SU-DHL-6 (cell line): Measurements from ENCODE around the gene GPAM.

ENCODE experiments used
- CTCF ChIP-seq: fragments of 200-600 bp; sonication (generic); IDR thresholded peaks from one replicate; pipeline ENCODE4 v1.5.1; 2017; ENCODE audit warnings: antibody characterized with exemption, mild to moderate bottlenecking, low read length, moderate library complexity; ENCODE audit not compliant: insufficient read depth, poor library complexity, severe bottlenecking
- EZH2phosphoT487 ChIP-seq: fragments of 200-600 bp; sonication (generic), shearing (Covaris generic); conservative IDR thresholded peaks from 2 replicates; pipeline ENCODE4 v1.6.1; 2018; ENCODE audit warnings: mild to moderate bottlenecking, antibody characterized with exemption, low read length, moderate library complexity, mixed read lengths

- TF ChIP-seq EZH2phosphoT487: no peak
- no peak for TF ChIP-seq CTCF
Observed at GRCh38 chr10:112124866-112125265, 58.7 kb downstream of the GPAM start.
